SU-DHL-6 (cell line): ENCODE results near the gene HHIPL2.

Source experiments
- H2AFZ ChIP-seq: fragments of 200-600 bp; sonication (generic); 2 replicates; pipeline ENCODE4 v1.6.1; 2014; ENCODE audit warnings: low read depth, mild to moderate bottlenecking, moderate library complexity, mixed read lengths, antibody characterized with exemption, low read length; ENCODE audit not compliant: severe bottlenecking
- H3F3A ChIP-seq: fragments of 200-600 bp; shearing (Covaris generic); 2 replicates; pipeline ENCODE4 v1.6.0; 2016; ENCODE audit warnings: antibody characterized with exemption, mild to moderate bottlenecking; ENCODE audit not compliant: insufficient read depth
- H3K27ac ChIP-seq: fragments of 200-600 bp; sonication (generic); 2 replicates; pipeline ENCODE4 v1.5.1; 2016; ENCODE audit warnings: low read depth, mild to moderate bottlenecking, low read length, moderate library complexity, mixed read lengths
- H3K27me3 ChIP-seq: fragments of 200-600 bp; sonication (generic), shearing (Covaris generic); 2 replicates; pipeline ENCODE4 v1.6.0; 2014; ENCODE audit warnings: mild to moderate bottlenecking, low read length
- H3K36me3 ChIP-seq: fragments of 200-600 bp; sonication (generic); 2 replicates; pipeline ENCODE4 v1.6.1; 2014; ENCODE audit warnings: mild to moderate bottlenecking, low read length, mixed read lengths
- H3K4me2 ChIP-seq: fragments of 300-600, 200-600 bp; shearing (Covaris generic), sonication (generic); 2 replicates; pipeline ENCODE4 v1.6.0; 2014; ENCODE audit warnings: low read length, low read depth, mild to moderate bottlenecking; ENCODE audit not compliant: poor library complexity, severe bottlenecking
- H3K4me3 ChIP-seq: fragments of 200-600 bp; sonication (generic); 2 replicates; pipeline ENCODE4 v1.5.1; 2014; ENCODE audit warnings: antibody characterized with exemption, low read length, mild to moderate bottlenecking, mixed read lengths; ENCODE audit not compliant: insufficient read depth, poor library complexity, severe bottlenecking
- H3K79me2 ChIP-seq: fragments of 200-600 bp; sonication (generic); 2 replicates; pipeline ENCODE4 v1.6.1; 2014; ENCODE audit warnings: mild to moderate bottlenecking, low read length, moderate library complexity; ENCODE audit not compliant: insufficient read depth
- H3K9ac ChIP-seq: fragments of 200-600 bp; sonication (generic); 2 replicates; pipeline ENCODE4 v1.7.0; 2014; ENCODE audit warnings: mild to moderate bottlenecking, low read length
- H3K9me2 ChIP-seq: fragments of 200-600 bp; sonication (generic); replicated peaks from 2 replicates; pipeline ENCODE4 v1.6.1; 2014; ENCODE audit warnings: low read length; ENCODE audit not compliant: insufficient read depth
- H3K9me3 ChIP-seq: fragments of 200-600 bp; sonication (generic); 2 replicates; pipeline ENCODE4 v1.6.1; 2014; ENCODE audit warnings: low read length, mixed read lengths; ENCODE audit not compliant: insufficient read depth
- H4K20me1 ChIP-seq: fragments of 200-600 bp; sonication (generic); 2 replicates; pipeline ENCODE4 v1.6.1; 2014; ENCODE audit warnings: low read depth, mild to moderate bottlenecking, antibody characterized with exemption, low read length, moderate library complexity, mixed read lengths
- EZH2phosphoT487 ChIP-seq: fragments of 200-600 bp; sonication (generic), shearing (Covaris generic); conservative IDR thresholded peaks from 2 replicates; pipeline ENCODE4 v1.6.1; 2018; ENCODE audit warnings: mild to moderate bottlenecking, antibody characterized with exemption, low read length, moderate library complexity, mixed read lengths
- TF ChIP-seq, protein P1 (sequence below): fragments of 200-600 bp; sonication (generic); IDR thresholded peaks from one replicate; pipeline ENCODE4 v1.5.1; 2017; ENCODE audit warnings: antibody characterized with exemption, mild to moderate bottlenecking, low read length, moderate library complexity; ENCODE audit not compliant: insufficient read depth, poor library complexity, severe bottlenecking

The HHIPL2 gene

DNA sequence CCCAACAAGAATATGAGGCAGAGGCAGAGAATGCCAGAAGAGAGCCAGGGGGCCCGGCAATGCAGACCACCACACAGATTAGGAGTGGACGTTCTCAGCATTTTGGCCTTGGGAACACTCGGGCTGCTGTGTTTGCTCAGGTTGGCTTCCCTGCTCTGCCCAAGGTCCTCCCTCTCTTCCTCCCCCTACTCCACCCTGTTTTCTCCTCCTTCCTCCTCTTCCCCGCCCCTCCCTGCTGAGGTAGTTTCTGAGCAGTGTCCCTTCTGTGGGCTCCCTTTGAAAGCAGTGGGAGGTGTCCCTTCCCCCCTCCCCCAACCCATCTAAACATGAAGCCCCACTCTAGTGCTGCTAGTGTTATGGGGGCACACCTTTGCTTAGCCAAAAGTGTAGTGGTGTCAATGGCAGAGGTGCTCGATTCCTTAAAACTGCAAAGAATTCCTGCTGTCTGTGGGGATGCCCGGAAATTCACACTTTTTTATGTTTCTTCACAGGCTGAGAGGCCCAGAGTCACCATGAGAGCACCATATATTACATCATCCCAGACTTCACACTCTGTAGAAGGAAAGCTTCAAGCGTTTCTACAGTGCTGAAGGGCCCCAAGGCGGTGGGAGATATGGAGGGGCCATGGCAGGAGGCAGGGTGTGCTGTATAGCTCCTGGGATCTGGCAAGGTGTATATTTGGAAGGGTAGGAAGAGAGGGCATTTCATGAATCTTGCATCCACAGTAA is at the start of gene HHIPL2:
HHIPL2 (minus strand) TSS at position 161 of the 728 bp plus-strand sequence; CDS start at position 101, 60 bp downstream.
- no peak within 1 kb of the TSS for H3K9ac ChIP-seq
- H2AFZ ChIP-seq: no peak within 1 kb of the TSS
- no peaks in the 10 kb centered on the region for H3F3A ChIP-seq
- no peaks in the 10 kb centered on the region for H3K9me2 ChIP-seq
- H4K20me1 ChIP-seq: no peaks in the 10 kb centered on the region
- H3K9me3 ChIP-seq: no peaks in the 10 kb centered on the region
- no peak within 1 kb of the TSS for H3K4me2 ChIP-seq
- no peak within 1 kb of the TSS for H3K27ac ChIP-seq
- H3K79me2 ChIP-seq: no peaks in the 10 kb centered on the region
- H3K4me3 ChIP-seq: no peak within 1 kb of the TSS
- no peaks in the 10 kb centered on the region for H3K36me3 ChIP-seq
- no peaks in the 10 kb centered on the region for H3K27me3 ChIP-seq
- TF ChIP-seq, protein P1, sequence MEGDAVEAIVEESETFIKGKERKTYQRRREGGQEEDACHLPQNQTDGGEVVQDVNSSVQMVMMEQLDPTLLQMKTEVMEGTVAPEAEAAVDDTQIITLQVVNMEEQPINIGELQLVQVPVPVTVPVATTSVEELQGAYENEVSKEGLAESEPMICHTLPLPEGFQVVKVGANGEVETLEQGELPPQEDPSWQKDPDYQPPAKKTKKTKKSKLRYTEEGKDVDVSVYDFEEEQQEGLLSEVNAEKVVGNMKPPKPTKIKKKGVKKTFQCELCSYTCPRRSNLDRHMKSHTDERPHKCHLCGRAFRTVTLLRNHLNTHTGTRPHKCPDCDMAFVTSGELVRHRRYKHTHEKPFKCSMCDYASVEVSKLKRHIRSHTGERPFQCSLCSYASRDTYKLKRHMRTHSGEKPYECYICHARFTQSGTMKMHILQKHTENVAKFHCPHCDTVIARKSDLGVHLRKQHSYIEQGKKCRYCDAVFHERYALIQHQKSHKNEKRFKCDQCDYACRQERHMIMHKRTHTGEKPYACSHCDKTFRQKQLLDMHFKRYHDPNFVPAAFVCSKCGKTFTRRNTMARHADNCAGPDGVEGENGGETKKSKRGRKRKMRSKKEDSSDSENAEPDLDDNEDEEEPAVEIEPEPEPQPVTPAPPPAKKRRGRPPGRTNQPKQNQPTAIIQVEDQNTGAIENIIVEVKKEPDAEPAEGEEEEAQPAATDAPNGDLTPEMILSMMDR: no peak
- TF ChIP-seq EZH2phosphoT487: no peak

DNA sequence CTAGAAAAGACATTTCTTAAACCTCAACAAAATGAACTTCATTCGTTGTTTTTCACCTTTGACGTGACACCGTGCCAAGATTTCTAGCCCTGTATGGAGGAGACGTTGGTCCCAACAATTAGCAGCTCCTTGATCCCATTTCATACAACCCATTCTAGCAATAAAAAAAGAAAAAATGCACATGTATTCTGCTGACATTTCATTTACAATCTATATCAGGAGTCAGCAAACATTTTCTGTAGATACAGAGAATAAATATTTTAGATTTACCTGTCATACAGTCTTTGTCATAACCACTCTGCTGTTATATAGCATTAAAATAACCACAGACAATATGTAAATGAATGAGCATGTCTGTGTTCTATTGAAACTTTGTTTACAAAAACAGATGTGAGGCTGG is 48.8 kb upstream of the HHIPL2 start:
- TF ChIP-seq, protein P1: no peak
- no peak for TF ChIP-seq EZH2phosphoT487
- H2AFZ ChIP-seq: no peak overlapping the region
- no peak overlapping the region for H3K4me2 ChIP-seq
- H3K9me3 ChIP-seq: no peaks in the 10 kb centered on the region
- no peak overlapping the region for H3K4me3 ChIP-seq
- H3K79me2 ChIP-seq: no peaks in the 10 kb centered on the region
- H4K20me1 ChIP-seq: no peaks in the 10 kb centered on the region
- no peak overlapping the region for H3K27ac ChIP-seq
- no peaks in the 10 kb centered on the region for H3K27me3 ChIP-seq
- no peak overlapping the region for H3K9ac ChIP-seq
- no peaks in the 10 kb centered on the region for H3F3A ChIP-seq
- H3K36me3 ChIP-seq: no peaks in the 10 kb centered on the region
- H3K9me2 ChIP-seq: no peaks in the 10 kb centered on the region

DNA sequence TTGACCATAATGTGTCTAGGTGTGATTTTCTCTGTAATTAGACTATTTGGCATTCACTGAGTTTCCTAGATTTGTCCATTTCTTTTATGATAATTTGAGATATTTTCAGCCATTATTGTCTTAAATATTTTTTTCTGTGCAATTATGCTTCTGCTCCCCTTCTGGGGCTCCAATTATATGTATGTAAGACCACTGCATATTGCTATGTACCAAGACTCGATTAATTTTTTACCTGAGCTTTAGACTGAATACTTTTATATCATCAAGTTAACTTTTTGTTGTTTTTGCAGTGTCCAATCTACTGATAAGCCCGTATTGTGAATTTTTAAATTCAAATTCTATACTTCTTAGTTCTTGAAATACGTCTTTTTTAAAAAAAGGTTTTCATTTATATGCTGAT is 46.9 kb upstream of the HHIPL2 start:
- H3K4me3 ChIP-seq: no peak overlapping the region
- H3F3A ChIP-seq: no peaks in the 10 kb centered on the region
- no peaks in the 10 kb centered on the region for H4K20me1 ChIP-seq
- H3K9me3 ChIP-seq: no peaks in the 10 kb centered on the region
- no peaks in the 10 kb centered on the region for H3K36me3 ChIP-seq
- H3K79me2 ChIP-seq: no peaks in the 10 kb centered on the region
- no peak overlapping the region for H3K27ac ChIP-seq
- no peak overlapping the region for H3K4me2 ChIP-seq
- H3K9ac ChIP-seq: no peak overlapping the region
- no peaks in the 10 kb centered on the region for H3K27me3 ChIP-seq
- TF ChIP-seq, protein P1: no peak
- no peak for TF ChIP-seq EZH2phosphoT487
- H3K9me2 ChIP-seq: no peaks in the 10 kb centered on the region
- H2AFZ ChIP-seq: no peak overlapping the region
